Glomerular endothelial cell (primary cell): Measurements from ENCODE around the gene PACSIN3. TPM values are rescaled to one million over a fixed set of nuclear protein-coding genes. Genes with fewer than 3 reads are reported as not detected.
"Not testable (repeated sequence)": the region's sequence is repeated elsewhere in the genome, so short reads cannot be mapped to it uniquely, and the experiment has no call there.

Experiments used
- DNase-seq: peaks from one replicate; pipeline ENCODE4 v3.0.0-alpha.2; 2011; ENCODE audit warnings: low read depth, low spot score; ENCODE audit errors: extremely low read depth
- total RNA-seq: library from RNA; depleted of rRNA; stranded (reverse); fragments of >200 nt; gene quantifications from 2 replicates; pipeline ENCODE4 v1.2.3, GENCODE V29; 2015

The PACSIN3 gene
- total RNA-seq, 1 donor from 2014 or later, result 21.6 TPM

DNA sequence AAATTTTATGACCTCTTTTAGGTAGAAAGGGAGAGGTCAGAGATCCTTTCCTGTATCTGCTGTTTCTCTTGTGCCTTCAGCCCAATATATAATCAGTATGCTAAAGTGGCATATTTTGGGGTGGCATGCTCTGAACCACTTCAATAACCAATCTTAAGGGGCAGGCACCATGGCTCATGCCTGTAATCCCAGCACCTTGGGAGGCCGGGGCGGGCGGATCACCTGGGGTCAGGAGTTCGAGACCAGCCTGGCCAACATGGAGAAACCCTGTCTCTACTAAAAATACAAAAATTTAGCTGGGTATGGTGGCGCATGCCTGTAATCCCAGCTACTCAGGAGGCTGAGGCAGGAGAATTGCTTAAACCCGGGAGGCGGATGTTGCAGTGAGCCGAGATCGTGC lies 11.9 kb upstream of the PACSIN3 start:
- DNase-seq, result not testable (repeated sequence)

DNA sequence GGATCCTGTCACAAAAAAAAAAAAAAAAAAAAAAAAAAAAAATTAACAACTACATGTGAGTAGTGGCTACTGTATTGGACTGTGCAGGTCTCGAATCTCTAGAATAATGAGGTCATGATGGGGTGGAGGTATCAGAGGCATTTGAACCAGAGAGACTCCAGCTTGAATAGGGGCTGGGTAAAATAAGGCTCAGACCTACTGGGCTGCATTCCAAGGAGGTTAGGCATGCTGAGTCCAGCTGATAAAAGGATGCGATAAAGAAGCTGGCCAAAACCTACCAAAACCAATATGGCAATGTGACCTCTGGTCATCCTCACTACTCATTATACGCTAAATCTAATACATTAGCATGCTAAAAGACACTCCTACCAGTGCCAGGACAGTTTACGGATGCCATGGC lies 5.9 kb upstream of the PACSIN3 start:
- DNase-seq, result no peak

DNA sequence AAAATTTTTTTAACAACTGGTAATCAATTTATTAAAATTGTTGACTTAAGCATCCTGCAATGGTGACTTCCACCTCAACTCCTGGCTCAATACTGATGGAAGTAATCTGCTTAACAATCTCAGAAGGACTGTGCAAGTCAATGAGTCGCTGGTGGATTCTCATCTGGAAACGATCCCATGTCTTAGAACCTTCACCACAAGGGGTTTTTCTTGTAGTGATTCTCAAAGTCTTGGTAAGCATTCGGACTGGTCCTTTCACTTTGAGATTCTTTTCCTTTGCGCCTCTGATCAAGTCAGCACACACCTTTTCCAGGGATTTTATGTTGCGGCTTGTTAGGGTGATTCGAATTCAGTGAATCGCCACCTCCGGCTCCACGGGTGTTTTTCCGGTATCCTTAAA lies 4.9 kb upstream of the PACSIN3 start:
- not testable (repeated sequence) for DNase-seq

DNA sequence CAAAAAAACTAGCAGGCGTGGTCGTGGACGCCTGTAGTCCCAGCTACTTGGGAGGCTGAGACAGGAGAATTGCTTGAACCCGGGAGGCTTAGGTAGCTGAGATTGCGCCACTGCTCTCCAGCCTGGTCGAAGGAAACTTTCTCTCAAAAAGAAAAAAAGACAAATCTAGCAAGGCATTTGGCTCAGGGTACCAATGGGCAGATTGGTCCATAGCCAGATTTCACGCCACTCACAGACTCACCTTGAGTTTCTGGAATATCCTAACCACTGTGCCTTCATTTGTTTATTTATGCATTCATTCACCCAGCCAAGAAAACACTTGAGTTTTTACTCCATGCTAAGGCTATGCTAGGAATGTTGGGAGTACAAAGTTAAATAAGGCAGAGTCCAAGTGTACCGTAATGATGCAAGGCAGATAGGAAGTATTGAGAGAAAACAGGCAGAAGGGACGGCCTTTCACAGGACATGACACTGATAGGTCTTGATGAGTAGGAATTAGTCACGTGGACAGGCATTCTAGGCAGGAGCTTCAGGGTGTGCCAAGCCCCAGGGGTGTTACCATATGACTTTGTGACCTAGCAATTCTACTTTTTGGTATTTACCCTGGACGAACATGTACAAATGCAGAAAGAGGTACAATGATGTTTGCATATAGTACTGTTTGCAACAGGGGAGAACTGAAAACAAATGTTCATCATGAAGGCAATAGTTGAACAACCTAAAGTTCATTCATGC lies 3.0 kb upstream of the PACSIN3 start:
- DNase-seq, result no peak

DNA sequence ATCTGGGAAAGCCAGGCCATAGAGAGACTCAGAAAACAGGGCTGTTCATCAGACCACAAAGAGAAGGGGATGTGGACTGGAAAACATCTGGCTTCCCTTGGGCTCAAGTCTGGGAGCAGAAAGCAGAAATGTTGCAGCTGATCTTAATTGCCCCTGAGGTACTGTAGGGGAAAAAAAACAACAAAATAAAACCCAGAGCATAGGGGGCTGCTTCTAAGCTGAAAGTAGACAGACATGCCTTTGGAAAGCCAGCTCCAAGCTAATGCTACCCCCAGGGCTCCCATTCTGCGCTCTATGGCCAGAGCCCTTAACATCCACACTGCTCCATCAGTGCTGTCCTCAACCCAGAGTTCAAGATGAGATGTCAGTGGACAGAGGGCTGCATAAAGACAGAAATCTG lies 2.0 kb upstream of the PACSIN3 start:
- DNase-seq, result no peak

DNA sequence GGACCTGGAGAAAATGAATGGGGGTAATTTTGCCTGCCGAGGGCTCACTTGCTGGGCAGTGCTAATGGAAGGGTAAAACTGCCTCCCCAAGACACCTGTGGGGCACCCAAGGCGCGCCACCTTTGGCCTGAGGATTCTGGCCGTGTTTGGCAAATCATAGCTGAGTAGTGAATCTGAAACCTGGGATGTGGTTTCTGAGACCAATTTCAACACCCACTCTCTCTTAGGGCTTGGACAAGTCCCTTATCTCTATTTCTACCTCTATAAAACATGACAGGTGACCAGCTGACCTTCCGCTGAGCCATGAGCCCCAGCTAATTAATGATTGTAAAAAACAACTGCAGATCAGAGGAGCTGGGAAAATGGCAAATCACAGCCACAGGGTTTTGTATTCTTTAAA lies 1.5 kb upstream of the PACSIN3 start:
- no peak for DNase-seq

DNA sequence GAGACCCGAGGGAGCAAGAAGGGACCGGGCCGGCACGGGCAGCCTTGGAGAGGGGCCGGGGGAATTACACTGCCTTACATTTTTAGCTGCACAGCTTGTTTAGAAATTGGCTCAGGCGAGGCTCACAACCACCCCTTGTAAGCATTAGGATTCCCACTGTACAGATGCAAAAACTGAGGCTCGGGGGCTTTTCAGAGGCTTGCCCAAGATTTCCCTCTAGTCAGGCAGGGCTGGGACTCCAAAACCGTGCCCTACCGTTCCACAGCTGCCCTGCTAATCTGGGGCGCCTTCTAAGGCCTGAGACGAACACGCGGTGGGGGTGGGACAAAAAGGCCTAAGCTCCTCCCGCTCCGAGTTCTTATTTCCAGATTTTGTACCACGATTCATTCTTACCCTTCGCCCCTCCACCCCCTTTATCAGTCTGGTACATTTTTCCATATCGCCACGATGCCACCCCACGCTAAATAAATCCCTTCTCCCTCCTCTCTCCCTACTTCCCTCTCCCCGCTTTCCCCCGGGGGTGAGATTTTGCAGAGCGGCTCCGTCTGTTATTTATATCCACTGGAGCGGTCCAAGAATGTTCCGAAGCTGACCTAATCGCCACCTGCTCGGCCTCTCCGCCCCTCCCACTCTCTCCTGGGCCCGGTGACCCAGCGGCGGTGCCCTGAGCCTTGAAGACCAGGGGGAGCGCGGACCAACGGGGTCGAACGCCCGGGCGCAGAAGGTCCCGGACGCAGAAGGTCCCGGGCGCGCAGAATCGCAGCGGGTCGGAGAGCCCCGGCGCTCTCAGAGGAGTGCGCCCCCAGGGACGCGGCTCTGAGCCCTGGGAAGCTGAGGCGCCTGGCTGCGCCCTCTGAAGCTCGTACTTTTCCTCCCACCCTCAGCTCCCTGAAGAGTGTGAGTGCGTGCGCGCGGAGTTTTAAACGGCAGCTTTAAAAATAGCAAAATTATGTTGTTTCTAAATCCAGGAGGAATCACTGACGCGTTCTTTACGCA lies 764 bp upstream of the PACSIN3 start:
- no peak for DNase-seq

DNA sequence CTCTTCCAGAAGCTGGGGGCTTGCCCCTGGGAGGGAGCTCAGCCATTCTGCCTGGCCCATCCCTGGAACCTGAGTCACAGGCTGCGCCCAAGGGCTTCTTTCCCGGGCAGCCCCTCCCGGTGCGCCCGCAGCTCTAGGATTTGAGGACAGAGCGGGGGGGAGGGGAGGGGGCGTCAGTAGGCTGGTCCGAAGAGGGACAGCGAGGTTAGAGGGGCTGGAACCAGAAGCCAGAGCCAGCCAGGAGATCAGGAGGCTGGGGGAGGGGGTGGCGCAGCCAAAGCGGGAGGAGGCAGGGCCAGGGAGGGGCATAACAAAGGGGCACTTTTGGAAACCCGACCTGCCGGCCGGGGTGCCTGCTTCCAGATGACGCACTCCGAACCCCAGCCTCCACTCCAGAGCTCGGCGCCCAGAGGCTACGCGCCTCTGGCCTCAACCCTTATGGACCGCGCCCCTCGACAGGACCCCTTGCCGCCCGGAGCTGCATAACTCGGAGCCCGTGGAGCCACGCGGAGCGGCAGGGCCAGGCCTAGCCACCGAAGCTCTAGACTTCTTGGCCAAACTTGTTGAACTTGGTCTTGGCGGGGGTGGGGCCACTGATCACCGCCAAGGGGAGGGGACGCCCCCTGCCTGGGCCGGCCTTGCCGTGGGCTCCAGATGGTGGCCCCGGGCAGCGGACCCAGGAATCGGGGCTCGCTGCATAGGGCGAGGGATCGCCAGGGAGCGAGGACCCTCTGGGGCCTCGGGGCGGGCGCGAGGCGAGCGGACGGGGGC lies 744 bp downstream of the PACSIN3 start:
- DNase-seq, result no peak

DNA sequence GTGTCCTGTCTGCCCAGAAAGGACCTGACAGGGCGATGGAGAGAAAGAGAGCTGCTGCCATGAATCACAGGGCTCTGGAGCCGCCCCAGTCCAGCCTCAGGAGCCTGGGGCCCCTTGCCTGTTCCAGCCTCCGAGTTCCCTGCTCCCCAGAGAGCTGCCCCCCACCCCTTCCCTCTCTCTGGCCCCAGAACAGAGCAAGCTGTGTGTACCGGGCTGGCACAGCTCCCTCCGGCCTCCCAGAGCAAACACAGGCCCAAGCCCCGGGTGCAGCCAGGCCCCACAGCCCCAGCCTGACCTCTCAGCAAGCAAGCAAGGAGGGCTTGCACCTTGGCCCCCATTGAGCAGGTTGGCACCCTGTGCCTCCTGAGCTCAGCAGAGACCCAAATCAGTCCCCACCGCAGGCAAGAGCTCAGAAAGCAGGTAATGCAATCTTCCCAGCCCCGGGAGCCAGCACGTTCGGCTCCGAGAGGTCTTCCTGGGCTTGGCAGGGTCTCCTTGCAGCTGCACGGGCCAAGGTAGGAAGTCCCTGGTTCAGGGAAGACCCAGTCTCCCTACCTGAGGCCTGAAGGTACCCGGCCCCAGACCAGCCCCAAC lies 1.4 kb downstream of the PACSIN3 start:
- DNase-seq, result no peak

DNA sequence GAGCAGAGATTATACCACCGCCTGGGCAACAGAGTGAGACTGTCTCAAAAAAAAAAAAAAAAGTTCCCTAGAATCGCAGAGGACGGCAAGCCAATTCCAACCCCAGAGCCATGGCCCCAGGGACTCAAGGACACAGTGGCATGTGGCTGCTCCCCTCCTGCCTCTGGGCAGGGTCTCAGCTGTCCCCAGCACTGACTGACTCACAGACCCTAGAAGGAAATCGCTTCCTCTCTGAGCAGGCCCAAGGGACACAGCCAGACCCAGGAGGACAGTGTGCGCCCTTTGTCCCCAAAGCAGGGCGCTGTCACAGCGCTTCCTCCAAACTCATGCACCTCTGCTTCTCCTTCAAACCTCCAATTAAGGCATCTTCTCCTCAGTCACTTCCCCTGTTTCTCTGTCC lies 2.3 kb downstream of the PACSIN3 start:
- DNase-seq, result no peak

DNA sequence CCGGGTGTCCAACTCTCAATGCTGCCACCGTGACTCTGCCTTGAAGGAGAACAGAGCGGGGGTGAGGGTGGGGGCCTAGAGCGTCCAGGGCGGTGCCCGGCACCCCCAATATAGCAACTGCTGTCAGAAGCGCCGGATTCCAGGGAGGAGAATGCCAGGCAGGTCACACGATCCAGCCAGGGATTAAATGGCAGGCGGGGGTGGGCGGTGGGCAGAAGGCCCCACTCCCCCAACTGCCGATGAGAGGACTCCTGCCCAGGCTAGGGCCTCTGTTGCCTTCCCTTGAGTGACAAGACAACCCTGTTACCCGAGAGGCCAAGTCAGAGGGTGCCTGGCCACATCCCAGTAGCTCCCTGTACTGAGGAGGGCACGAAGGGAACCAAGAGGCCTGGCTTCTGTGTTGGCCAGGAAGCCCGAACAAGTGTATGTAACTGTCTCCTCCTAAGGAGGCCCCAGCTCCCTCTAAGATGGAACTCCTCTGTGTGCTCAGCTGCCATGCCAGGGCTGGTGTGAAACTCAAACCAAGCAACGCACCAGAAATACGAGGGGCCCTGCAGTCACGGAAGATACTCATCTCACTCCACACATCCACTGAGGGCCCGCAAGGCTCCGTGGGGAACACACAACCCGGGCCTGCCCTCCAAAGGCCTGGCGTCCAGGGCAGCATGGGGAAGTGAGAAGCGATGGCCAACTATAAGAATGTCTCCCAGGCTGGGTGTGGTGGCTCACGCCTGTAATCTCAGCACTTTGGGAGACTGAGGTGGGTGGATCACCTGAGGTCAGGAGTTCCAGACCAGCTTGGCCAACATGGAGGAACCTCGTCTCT lies 3.0 kb downstream of the PACSIN3 start:
- DNase-seq, result no peak

DNA sequence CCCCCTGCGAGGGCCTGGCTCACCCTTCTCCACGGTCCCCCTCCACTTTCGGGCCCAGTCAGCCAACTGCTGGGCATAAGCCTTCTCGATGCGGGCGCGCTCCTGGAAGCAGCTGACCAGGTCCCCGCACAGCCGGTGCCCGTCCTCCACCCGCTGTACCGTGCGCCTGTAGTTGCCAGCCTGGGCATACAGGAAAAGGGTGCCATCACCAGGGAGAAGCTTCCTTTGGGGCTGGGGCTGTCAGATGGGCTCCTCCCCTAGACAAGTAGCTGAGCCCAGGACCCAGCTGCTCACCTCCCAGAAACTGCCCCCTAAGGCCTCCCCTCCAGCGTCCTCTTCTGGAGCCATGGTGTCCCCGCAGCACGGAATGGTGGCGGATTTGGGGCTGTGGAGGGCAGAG lies 3.9 kb downstream of the PACSIN3 start:
- DNase-seq, result no peak

DNA sequence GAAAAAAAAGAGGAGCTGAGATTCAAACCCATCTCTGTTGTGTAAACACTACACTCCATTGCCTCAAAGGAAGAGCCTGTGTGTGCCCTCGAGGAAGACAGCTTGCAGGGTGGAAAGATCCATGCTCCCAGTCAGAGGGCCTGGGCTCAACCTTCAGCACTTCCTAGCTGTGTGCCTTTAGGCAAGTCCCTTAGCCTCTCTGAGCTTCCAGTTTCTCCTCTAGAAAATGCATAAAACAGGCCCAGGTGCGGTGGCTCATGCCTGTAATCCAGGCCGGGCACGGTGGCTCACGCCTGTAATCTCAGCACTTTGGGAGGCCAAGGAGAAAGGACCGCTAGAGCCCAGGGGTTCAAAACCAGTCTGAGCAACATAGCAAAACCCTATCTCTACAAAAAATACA lies 5.0 kb downstream of the PACSIN3 start:
- no peak for DNase-seq

DNA sequence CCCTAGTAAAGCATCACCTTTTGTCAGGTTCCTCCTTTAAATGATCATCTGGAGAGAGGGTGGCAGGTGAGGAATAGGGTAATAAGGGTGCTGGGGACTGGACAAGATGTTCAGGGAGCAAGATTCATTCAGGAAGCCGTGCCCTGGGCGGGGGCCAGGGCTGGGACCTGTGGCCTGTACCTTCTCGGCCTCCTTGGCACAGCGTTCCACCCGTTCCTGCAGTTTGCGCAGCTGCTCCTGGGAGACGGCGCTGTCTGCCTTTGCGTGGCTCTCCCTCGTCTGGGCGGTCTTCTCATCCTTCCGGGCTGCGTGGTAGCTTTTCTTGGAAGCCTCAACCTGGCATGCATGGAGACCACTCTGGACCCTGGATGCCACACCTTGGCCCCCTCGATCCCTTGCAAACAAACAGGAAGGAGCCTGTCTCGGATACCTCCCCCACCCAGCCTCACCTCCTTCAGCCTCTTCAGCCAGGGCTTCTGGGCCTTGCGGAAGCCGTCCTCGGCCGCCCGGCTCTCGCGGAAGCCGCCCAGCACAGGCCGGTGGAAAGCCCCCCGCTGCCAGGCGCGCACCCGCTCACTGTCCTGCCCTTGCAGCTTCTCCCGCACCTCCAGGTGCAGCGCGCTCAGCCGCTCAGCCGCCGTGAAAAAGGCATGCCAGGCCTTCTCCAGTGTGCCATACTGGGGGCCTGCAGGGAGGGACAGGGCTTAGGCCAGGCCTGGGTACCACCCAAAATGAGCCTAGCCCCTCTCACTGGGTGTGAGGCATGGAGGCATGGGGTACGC lies 6.0 kb downstream of the PACSIN3 start:
- DNase-seq, result no peak

DNA sequence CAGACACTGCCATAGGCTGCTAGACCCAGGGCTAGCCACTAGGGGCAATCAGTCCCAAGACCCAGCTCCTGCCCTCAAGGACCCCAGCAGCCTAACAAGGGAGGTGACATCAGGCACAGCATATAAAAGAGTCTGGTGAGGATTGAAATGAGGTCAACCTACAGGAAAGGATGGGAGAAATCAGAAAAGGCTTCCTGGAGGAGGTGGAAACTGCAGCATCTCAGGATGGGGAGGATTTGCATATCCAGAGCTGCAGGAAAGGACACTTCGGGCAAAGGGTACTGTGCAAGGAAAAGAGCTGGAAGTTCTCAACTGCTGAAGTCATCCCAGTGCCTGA lies 6.6 kb downstream of the PACSIN3 start:
- no peak for DNase-seq

DNA sequence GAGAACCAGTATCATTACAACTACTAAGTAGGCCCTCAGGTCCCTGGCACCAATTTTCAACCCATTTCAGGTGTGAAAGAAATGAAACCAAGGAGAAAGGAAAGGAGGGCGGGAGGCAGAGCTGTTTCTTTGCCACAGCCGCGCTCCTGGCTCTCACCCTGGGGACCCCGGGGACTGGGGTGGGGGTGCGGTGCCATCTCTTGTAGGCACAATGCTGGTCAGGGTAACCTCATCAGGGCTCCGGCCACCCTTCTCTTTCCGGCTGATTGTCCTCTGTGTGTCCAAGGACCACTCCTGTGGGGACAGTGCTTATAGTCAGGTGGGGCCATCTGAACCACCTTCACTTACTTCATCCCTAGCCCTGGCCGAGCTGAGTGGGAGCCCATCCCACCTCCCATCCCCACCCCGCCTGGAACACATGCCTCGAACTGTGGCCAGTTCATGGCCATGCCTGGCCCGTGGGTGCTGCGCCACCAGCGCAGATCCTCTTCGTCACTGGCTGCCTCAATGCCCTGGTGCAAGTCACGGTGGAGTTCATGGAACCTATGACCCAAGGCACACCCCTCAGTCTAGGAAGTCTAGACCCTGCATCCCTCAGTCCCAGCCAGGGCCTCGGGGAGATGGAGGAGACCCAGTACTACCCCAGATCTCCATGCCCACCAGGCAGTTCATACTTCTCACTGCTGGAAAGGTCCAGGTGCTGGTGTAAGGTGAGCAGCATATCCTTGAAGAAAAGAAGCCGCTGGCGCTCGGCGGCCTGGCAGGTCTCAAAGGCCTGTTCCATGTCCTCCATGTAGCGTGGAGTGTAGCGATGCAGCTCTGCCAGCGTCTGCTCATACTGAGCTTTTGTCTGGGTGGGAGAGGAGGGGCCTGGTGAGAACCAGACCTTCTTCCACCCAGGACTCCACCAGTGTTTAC lies 7.2 kb downstream of the PACSIN3 start:
- no peak for DNase-seq

DNA sequence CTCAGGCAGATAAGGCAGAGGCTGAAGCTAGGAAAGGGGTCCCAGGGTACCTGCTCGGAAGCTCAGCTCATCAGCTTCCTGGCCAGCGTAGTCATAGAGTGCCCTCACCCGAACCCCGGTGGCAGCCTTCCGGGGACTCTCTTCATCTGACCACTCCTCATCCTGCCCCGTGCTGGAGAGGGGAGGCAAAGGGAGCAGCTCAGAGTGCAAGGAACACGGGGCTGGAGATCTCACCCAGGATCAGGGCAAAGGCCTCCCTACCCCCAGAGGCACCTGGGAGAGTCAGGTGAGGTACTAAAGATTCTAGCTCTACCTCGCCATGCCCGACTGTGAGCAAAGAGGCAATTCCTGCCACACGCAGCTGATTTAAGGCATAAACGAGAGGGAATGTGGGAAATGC lies 7.9 kb downstream of the PACSIN3 start:
- DNase-seq, result no peak

DNA sequence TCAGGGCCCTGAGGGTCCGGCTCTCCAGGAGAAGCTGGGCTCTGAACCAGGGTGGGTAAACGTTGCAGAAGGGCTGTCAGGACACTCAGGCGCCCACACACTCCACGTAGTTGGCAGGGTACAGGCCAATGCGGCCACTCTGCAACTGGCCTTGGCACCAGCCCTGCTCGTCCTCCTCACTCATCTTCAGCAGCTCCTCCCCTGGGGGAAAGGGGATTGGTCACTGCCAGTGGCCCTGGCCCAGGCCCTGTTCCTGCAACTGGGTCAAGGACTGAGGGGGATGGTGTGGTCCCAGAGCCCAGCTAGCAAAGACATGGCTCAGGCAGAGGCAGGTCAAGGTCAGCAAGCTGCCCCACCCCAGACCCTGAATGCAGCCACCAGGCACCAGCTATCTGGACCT lies 8.4 kb downstream of the PACSIN3 start:
- DNase-seq, result no peak
